Measurements from ENCODE around the gene HECTD2.
"Not testable (repeated sequence)": the region's sequence is repeated elsewhere in the genome, so short reads cannot be mapped to it uniquely, and the experiment has no call there.

Gene HECTD2, protein sequence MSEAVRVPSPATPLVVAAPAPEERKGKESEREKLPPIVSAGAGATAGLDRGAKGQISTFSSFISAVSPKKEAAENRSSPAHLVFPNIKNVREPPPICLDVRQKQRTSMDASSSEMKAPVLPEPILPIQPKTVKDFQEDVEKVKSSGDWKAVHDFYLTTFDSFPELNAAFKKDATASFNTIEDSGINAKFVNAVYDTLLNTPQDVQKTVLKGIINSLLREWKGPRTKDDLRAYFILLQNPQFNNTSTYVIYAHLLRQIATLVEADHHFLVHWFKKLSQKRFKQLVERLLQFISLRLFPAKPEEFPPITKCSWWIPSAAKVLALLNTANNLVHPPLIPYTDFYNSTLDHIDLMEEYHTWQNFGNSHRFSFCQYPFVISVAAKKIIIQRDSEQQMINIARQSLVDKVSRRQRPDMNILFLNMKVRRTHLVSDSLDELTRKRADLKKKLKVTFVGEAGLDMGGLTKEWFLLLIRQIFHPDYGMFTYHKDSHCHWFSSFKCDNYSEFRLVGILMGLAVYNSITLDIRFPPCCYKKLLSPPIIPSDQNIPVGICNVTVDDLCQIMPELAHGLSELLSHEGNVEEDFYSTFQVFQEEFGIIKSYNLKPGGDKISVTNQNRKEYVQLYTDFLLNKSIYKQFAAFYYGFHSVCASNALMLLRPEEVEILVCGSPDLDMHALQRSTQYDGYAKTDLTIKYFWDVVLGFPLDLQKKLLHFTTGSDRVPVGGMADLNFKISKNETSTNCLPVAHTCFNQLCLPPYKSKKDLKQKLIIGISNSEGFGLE

DNA sequence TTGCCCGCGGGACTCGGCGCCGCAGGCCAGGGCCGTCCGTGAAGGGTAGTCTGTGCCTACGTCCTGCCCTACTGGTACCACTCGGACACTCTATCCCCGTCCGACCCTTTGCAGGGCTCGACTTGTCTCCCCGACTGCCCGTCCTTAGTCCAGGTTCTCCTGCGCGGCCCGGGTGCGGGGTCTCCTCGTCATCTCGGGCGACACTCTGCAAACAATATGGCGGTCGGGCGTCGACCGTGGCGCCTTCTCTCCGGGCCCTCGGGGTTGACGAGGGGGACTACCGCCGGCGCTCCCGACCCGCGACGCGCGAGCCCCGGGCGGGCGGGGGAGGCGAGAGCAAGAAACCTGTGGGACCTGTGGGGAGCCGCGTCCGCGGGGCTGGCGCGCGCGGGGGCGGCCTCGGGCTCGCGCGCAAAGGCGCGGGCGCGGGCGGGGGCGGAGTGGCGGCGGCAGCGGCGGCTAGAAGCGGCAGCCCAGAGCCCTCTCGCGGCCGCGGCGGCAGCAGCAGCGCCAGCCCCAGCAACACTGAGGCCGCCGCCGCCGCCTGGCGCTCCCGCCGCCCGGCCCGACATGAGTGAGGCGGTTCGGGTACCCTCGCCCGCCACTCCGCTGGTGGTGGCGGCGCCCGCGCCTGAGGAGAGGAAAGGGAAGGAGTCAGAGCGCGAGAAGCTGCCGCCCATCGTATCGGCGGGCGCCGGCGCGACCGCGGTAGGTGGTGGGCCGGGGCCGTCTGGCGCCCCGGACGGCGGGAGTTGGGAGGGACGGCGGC, at the start of gene HECTD2:
HECTD2 (plus strand) TSS at position 476 of the 769 bp plus-strand sequence; CDS start at position 571, 95 bp downstream.
- DNase-seq (ENCODE audit: low spot score), result peak; percentile 86

DNA sequence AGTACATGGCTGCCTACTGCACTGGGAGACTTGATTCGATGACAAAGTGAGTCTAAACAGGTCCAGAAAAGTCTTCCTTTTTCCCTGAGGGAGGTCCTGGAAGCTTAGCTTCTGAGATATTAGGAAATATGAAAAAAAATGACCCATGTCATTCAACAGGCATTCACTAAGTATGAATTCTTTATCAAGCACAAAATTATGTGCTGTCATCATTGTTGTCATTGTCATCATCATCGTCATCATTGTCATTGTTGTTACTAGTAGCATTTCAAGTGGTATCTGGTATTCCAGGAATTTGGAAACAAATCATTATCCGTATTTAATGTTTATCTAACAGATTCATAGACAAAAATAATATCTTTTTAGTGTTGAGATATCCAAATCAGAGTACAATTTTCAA, 49.7 kb upstream of the HECTD2 start:
- no peak for DNase-seq (ENCODE audit: low spot score)

DNA sequence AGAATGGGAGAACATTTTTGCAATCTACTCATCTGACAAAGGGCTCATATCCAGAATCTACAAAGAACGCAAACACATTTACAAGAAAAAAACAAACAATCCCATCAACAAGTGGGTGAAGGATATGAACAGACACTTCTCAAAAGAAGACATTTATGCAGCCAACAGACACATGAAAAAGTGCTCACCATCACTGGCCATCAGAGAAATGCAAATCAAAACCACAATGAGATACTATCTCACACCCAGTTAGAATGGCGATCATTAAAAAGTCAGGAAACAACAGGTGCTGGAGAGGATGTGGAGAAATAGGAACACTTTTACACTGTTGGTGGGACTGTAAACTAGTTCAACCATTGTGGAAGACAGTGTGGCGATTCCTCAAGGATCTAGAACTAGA, 44.6 kb upstream of the HECTD2 start:
- DNase-seq (ENCODE audit: low spot score), result not testable (repeated sequence)

DNA sequence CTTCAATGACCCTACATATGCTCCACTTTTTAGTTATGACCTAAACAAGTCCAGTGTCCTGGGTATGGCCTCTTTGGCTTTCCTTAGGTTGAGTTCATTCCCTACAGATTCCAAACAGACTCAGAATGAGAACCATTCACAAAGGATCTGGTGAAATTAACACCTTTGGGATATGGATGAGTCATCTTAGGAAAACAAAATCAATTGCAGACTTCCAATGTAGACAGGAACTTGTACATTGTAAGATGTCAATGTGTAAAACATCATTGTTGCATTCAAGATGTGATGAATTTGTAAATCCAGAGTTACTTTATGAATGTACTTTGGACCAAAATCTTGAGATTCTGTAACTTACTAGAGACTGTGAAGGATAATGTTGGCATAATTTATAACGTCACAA, 43.4 kb upstream of the HECTD2 start:
- no peak for DNase-seq (ENCODE audit: low spot score)

DNA sequence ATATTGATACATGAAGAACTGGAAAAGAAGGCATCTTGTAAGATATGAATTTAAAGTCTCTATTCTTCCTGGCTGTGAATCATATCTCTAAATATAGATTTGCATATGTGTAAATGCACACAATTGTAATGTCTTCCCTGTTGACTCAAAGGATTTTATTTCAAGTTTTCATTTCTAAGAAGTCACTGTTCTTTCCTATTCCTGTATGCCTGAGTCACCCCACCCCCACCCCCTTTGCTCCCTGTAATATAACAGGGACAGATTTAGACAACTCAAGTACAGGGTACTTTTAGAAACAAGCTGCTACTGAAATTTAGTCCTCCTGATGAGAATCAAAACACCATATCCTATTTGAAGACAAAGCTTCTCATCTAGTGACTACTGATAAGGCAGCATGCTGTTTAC, 43.0 kb upstream of the HECTD2 start:
- DNase-seq (ENCODE audit: low spot score), result no peak

DNA sequence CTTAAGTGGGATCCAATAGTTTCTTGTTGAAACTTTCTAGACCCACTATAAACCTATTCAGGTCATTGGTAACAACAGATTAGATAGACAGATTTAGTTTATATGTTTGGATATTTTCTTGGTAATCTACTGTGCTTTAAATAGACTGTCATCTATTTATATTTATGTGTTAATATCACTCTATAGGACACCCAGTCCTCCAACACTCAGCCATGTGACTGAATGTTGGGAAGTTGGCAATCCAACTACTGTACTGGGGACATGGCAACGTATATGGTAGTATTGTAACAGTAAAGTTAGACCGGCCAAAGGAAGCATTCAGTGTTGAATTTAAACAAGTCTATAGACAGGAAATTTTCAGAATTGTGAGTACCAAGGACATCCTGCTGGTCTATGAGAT, 42.6 kb upstream of the HECTD2 start:
- DNase-seq (ENCODE audit: low spot score), result no peak

DNA sequence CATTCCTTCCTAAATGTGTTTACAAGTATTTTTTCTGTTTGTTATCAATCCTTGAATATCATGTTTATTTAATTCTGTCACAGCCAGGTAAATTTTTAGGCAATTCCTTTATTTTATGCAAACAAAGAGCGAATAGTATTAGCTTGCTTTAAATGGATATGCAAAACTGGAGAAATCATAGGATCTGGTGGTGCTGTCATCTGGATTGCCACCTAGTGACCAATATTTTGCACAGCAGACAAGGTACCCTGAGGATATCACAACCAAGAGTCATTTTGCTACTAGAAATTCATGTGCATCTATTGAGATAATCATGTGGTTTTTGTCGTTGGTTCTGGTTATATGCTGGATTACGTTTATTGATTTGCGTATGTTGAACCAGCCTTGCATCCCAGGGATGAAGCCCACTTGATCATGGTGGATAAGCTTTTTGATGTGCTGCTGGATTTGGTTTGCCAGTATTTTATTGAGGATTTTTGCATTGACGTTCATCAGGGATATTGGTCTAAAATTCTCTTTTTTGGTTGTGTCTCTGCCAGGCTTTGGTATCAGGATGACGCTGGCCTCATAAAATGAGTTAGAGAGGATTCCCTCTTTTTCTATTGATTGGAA, 40.1 kb upstream of the HECTD2 start:
- not testable (repeated sequence) for DNase-seq (ENCODE audit: low spot score)

DNA sequence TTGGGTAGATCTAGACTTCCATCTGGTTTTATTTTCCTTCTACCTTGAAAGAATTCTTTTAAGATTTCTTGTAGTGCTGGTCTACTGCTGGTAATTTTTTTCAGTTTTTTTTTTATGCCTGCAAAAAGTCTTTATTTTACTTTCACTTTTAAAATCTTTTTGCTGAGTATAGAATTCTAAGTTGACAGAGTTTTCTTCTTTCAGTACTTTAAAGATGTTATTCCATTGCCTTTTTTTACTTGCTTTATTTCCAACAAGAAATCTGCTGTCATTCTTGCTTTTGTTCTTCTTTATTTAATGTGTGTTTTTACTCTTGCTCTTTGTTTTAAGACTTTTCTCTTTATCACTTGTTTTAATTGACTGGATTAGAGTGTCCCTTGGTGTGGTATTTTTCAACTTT, 36.1 kb upstream of the HECTD2 start:
- no peak for DNase-seq (ENCODE audit: low spot score)

DNA sequence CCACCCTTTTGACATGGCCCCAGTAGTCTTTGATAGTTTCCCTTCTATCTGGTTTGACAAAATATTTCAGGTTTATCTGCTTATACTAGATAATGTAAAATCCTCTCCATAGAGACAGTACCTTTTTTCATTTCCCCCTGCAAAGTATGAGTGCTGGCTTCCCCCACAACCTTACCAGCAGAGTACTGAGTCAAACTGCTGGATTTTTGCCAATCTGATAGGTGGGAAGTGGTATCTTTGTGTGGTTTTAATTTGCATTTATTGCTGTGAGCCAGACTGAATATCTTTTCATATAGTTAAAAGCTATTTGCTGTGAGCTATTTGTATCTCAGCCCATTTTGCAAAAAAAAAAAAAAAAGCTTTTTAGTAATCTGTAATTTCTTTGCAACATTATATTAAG, 32.1 kb upstream of the HECTD2 start:
- peak; percentile 67 for DNase-seq (ENCODE audit: low spot score)

DNA sequence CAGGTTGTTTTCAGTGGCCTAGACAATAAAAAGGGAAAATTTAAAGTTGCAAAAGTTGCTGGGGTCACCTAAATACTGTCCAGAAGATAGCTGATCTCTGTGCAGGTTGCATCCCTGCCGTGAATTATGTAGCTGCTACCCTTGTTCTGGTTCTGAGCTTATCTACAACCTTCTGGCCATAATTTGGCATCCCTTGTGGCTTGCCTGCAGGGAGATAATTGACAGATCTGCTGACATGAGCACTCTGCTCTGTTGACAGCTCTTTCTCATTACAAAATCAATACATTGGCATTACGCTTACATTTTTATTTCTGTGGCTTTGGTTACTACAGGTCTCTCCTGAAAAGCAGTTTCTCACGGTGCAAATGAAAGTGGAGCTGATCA, 29.3 kb upstream of the HECTD2 start:
- DNase-seq (ENCODE audit: low spot score), result no peak

DNA sequence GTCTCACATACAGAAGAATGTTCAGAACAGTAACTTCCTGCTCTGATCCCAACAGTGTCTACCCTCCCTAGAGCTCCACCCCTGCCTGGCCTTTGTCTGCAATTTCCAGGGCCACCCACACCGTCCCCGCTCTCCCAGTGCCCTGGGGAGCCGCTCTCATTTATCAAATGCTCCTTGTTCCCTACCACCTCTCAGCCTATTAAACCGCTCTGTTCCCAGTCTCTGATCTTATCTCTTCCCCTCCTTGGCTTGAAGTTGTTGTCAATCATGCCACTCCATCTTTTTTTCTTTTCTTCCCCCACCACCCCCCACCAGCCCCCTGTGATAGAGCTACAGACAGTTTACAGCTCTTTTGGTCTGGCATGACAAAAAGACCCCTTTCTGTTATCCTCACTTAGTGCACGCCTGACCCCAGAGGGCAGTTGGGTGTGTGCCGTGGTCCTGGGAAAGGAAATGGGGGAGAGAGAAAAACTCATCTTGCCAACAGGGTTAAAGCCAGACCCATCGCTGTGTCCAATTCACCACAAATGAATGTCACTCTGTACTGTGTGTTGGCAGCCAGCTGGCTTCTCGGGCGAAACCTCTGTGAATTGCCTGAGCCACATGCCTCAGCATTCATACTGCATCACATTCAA, 28.8 kb upstream of the HECTD2 start:
- no peak for DNase-seq (ENCODE audit: low spot score)

DNA sequence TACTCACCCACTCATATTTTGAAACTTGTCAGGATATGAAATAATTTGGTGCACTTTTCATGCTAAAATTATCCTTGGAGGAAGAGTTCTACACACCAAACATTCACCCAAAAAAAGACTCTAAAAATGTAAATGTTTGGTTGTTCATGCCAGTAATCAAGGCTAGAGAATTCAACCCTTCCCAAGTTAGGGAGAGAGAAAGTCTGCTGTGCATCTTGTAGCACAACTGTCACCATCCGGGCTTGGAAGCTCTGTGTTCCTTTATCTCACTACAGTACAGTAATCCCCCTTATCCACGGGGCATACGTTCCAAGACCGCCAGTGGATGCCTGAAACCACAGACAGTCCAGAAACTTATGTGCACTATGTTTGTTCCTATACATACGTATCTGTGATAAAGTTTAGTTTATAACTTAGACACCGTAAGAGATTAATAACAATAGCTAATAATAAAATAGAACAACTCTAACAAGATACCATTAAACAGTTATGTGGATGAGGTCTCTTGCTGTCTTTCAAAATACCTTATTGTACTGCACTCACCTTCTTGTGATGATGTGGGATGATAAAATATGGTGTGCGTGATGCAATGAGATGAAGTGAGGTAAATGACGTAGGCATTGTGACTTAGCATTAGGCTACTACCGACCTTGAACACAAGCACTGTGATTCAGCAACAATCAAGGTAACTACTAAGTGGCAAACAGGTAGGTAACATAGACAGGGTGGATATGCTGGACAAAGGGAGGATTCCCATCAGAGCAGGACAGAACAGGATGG, 24.6 kb upstream of the HECTD2 start:
- no peak for DNase-seq (ENCODE audit: low spot score)

DNA sequence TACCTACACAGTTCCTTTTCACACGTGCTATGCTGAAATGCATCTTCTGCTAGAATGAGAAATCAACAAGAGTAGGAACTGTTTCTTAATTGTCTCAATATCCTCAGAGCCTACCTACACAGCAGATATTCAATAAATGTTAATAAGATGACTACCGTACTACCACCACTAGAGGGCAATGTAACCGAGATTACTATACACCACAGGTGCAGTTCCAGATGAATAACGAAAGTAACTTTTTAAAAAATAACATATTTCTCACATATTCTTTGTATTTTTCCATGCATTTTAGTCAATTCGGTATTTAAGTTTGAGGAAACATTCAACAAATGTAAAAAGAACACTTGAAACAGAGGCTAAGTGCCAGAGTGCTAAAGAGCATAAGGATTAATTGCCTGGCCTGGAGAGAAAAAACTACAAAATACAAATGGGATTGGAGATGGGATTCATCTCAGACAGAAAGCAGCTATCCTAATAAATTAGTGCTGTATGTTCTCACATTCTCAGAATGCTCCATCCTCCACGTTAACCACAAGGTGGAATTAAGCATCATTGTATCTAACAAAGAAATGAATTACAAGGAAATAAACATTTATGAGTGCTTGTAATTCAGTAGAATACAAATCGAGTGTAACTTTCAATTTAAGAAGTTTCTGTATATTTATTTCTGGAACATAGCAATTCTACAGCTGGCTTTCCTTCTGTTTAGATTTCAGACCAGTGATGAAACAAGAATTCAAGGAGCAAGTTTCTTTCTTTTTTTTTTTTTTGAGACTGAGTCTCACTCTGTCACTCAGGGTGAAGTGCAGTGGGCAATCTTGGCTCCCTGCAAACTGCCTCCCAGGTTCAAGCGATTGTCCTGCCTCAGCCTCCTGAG, 20.3 kb upstream of the HECTD2 start:
- peak; percentile 82 for DNase-seq (ENCODE audit: low spot score)

DNA sequence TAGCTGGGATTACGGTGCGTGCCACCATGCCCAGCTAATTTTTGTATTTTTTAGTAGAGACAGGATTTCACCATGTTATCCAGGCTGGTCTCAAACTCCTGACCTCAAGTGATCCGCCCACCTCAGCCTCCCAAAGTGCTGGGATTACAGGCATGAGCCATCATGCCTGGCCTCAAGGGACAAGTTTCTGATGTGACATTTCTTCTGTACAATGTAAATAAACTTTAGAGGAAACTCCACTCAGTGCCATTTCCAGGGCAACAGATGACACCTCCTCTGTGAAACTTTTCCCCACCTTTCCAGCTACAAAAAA, 19.7 kb upstream of the HECTD2 start:
- not testable (repeated sequence) for DNase-seq (ENCODE audit: low spot score)

DNA sequence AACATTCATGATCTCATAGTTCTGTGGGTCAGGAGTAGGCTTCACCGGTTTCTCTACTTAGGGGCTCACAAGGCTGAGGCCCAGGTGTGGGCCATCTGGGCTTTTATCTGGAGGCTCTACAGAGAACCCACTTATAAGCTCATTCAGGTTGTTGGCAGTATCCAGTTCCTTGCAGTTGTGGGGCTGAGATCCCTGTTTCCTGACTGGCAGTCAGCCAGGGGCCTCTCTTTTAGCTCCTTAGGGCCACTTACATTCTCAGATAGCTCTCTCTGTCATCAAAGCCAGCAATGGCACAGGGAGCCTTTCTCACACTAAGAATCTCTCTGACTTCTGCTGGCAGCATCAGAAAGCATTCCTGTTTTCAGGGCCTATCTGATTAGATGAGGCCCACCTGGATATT, 18.2 kb upstream of the HECTD2 start:
- no peak for DNase-seq (ENCODE audit: low spot score)

DNA sequence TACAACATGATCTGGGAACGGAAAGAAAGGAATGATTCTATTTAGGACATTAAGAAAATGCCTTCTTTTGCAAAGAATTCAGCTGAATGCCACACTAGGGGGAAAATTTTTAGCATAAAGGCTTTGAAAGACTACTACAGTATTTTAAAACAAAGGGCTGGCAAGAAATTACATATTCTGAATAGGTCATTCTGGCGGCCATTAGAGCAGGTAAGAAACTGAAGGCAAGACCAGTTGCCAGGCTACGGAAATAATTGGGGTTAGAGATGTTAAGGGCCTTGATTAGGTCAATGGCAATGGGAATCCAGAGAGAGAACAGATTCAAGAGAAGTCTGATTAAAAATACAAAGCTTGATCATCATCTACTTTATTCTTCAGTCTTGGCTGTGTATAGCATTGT, 3.8 kb upstream of the HECTD2 start:
- no peak for DNase-seq (ENCODE audit: low spot score)

DNA sequence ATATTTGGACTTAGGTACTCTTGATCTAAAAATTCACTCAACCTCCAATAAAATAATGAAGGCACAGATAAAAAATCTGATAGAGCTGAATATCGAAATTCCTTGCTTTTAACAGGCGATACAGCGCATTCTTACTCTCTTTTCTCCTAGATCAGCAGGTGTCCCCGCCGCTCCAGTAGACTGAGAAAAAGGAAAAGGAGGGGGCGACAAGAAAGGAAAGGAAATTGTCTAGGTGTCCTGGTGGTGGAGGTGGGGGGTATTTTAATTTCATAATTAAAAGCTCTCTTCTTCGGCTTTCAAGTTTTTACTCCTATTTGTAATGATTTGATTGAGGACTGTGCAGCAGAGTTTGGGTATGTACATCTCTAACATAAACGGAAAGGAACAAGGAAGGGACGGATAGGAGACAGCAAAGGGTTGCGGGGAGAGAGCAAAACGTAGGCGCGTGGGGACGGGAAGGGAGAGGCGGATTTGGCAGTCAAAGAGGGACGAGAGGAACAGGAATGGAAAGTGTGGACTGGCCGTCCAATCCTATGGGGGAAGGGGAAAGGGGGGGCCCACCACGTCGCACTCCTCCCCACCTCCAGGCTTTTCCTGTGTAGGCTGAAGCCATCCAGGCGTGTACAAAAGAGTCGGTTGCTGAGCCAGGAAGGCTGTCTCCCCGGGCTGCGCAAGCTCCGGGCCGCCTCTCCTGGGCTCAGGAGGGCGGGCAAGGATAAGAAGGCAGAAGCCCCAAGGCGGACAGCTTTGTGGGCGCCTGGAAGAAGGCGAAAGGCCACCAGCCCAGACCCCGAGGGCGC, 875 bp upstream of the HECTD2 start:
- DNase-seq (ENCODE audit: low spot score), result peak; percentile 31

DNA sequence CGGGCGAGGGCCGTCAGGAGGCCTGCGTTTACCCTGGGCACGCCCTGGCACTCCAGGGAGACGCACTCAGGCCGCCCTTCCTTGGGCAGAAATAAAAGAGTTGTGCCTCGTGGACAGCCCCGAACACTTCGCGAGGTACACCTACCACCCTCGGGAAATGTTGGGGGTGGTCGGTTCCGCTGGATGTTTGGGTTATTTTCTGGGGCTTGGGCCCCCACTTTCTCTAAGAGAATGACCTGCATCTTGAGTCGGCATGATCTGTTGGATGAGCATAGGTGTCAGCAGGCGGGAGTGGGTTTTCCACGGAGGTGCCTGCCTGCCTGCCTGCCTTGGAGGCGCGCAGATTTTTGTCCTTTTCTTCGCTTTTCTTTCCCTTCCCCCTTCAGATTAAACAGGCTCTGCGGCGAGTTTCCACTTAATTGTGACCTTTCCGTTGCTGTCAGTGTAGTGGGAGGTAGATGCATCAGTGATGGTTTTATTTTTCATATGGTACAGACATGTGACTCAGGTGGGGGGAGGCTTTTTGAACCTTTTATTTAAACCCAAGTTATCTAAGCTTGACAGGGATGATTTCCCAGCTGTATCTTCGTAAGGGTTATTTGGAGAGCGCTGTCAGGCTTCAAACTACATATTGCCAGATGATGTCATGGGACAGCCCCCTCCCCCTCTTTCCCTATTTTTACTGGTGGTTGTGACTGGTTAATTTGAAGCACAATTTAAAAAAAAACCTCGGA, 661 bp downstream of the HECTD2 start:
- peak; percentile 16 for DNase-seq (ENCODE audit: low spot score)

DNA sequence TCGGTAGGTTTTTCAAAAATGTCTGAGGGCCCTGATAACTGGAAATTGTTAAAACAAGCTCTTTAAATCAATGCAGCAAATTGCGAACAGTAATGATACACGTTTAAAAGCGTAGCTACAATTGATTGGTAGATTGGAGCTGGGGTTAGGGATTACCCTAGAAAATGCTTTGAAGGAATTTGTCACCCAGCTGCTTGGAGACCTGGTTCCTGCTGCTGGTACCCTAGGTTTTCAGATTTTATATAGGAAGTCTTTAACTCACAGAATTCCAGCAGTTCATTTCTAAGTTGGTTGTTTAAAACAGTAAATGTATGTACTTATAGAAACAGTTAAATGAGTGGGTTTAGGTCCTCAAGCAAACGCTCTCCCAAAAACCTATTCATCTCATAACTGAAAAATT, 1.5 kb downstream of the HECTD2 start:
- no peak for DNase-seq (ENCODE audit: low spot score)

Measured in CD4-positive, alpha-beta T cell treated with Interleukin-2 at 100 ng/mL for 4 hours (primary cell).